Stimulated activated CD8-positive, alpha-beta memory T cell treated with anti-CD3 and anti-CD28 coated beads, Interleukin-12 subunit alpha, Interleukin-12 subunit beta, amount 100 ng/mL, for 24 hours (primary cell): ENCODE results near the gene MFAP3L.
"Not testable (repeated sequence)": the region's sequence is repeated elsewhere in the genome, so short reads cannot be mapped to it uniquely, and the experiment has no call there.

ENCODE experiments used
- DNase-seq: peaks from one replicate; pipeline ENCODE4 v3.0.0-alpha.2; 2020; ENCODE audit errors: extremely low read depth

MFAP3L gene

DNA sequence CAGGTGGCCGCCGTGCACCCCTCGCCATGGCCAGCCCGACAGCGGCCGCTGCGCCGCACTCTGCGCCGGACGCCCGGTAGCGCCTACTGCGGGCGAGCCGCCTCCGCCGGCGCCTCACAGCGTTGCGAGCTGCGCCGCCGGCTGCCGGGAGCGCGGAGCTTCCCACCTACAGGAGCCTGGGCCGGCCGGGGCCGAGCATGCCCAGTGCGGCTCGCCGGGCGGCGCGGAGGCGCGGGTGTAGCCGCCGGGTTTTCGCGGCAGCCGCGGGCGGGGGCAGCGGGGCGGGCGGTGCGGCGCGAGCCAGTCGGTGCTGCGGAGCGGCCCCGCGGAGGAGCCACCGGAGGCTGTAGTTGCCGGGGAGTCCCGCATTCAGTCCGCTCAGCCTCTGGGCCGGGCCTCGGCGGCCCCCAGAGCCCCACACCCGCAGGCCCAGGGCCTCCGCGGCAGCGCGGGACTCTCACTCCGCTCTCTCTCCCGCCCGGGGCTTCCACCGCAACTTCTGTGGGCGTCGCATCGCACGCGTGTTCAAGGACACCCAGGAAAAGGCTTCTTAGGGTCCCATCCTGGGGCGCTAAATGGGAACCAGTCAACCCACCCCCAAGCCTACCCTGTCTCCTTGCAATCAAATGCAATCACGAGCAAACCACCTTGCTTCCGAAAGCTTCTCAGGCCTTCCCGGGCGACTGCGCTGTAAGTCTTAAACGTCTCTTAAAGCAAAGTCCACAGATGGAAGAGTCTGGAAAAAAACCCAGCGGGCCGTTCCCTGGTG lies at the start of gene MFAP3L:
TSS of gene MFAP3L (minus strand) at position 143 of the 769 bp plus-strand sequence. CDS start 20,518 bp downstream, outside the sequence.
- DNase-seq, result peak; percentile 57

DNA sequence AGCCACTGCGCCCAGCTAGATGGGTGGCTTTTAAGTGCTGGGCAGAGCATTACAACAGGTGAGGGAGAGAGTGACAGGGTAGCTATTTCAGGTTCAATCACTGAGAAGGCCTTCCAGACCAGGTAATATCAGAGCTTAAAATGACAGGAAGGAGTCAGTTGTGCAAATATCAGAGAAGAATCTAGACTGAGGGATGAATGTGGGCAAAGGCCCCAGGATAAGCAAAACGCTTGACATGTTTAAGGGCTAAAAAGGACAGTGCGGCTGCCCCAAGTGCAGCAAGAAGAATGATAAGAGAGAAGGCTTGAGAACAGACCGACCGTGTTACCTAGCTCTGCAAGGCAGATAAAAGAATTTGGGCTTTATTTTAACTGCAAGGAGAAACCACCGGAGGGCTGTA lies 45.0 kb upstream of the MFAP3L start:
- DNase-seq, result no peak

DNA sequence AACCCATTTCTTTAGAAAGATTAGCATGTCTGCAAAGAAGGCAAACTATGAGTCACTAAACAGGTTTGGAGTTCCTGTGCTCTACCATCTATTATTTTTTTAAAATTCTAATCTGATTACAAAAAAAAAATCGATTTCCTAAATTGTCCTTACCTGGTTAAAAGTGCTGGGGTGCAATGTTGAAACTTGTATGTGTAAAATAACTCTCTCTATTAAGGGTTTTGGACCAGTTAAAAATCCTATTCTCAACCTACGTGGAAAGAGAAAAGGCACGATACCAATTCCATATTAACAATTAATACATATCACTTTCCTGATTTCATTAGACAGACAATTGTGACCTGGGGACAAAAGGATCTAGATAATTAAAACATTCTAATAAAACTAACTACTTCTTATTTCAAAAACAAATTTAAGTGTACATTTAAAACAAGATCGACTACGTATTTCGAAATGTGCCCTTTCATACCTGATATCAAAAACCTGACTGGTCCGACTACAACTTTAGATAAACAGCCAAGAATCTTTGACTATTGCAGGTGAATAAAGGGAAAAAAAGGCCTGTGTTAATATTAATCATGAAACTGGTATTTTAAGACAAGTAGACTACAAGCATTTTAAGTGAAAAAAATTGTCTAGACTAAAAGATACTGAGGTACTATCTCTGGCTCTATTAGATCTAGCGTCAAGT lies 42.4 kb upstream of the MFAP3L start:
- DNase-seq, result no peak

- no peak for DNase-seq
Measured at GRCh38 chr4:170059421-170059820, 33.2 kb upstream of the MFAP3L start.

DNA sequence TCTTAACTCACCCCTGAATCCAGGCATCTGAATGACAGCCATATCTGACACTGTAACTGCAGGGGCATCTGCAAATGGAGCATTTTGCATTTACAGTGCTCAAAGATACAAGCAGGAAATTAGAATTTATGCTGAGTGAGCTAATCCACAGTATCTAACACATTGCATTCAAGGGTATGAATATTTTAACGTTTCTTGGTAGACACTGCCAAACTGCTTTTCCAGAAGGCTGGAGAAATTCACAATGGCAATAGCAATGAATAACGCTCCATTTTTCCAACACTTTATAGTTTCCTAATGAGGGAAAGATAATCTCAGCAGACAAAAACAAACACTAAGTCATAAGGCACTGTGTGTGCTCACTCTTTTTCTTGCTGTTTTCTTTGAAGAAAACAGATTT lies 32.6 kb upstream of the MFAP3L start:
- DNase-seq, result no peak

DNA sequence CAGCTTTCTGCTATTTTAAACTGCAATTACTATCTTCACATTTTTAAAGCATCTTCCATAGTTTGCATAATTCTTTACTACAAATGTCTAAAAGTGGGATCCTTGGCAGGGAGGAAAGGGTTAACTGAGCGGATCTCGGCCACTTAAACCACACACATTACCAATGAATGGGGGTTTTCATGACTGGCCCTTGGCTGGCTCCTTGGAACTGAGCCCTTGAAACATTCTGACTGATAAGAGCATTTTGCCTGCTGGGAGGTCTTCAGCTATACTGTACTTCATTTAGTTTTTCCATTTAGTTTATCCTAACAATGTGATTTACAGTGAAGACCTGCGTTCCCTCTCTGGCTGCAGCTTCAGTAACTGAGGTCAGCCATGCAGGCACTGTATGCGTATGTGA lies 31.7 kb upstream of the MFAP3L start:
- no peak for DNase-seq

DNA sequence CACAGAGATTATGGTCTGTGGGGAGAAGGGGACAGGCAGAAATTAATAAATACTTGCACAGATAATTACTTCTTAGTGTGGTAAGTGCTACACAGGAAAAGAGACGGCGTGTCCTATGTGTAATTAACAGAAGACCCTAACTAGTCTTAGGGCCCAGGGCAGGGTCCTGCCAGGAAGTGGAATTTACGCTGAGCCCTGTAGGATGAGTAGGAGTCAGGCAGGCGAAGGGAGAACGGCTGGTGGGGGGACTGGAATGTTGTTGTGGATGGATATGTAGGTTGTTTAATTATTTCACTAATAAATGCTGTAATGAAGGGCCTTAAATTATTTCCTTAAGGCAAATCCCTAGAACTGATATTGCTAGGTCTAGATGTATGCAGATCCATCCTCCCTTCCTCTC lies 26.7 kb upstream of the MFAP3L start:
- no peak for DNase-seq

DNA sequence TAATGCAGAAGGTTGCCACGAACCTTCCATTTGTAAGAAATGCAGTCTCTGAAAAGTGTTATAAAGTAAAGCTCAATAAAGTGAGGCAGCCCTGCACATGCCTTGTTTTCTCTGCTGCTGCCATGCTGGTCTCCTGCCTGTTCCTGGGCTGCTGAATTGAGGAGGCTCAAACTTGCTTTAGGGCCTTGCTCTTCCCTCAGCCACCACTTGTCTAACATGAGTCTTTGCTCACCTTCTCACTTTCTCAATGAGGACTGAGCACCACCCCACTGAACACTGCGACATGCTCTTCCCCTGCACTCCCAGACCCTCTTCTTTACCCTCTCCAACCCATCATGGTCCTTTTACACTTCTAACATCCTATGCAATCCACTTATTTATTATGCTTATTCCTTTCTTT lies 25.2 kb upstream of the MFAP3L start:
- no peak for DNase-seq

DNA sequence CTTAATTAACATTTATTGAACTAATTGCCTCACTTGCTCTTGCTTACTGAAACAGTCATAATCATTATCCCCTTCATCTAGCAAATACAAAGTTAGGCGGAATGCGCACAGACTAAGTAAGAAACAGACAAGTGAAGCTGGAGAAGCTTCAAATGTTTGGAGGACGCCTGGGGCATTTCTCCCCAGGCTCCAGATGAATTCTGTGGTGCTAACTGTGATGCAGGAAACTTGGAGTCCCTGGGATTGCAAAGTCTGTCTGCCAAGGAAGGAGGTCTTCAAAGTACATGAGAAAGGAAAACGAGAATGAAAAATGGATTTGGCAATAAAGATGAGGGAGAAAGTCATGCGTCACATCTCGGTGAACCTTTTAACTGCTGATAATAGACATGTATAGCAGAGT lies 23.6 kb upstream of the MFAP3L start:
- DNase-seq, result no peak

DNA sequence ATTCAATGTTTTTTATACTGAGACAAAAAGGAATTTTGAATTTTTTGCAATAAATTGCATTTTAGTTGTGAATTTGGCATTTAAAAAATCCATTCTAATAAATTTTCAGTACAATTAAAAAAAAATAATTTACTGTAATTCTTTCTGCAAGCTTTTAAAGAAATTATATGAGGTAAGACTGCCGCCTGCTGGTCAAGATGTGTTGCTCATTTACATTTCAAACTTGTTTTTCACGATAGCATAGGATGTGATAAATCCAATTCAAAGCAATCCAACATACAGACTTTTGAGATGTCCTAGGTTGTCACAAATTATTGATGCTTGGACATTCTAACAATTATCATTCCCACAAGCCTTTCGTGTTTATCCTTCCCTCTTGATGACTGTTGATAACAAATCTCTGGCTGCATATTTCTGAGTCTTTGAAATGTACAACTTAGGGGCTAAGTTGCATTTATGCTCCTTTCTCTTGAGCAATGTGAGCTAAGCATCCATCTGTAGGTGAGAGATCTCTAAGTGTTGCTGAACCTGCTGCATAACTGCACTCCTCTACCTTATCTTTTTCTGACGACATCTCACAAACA lies 21.7 kb upstream of the MFAP3L start:
- no peak for DNase-seq

GRCh38 chr4:170046156-170046555 lies 20.0 kb upstream of the MFAP3L start:
- not testable (repeated sequence) for DNase-seq

DNA sequence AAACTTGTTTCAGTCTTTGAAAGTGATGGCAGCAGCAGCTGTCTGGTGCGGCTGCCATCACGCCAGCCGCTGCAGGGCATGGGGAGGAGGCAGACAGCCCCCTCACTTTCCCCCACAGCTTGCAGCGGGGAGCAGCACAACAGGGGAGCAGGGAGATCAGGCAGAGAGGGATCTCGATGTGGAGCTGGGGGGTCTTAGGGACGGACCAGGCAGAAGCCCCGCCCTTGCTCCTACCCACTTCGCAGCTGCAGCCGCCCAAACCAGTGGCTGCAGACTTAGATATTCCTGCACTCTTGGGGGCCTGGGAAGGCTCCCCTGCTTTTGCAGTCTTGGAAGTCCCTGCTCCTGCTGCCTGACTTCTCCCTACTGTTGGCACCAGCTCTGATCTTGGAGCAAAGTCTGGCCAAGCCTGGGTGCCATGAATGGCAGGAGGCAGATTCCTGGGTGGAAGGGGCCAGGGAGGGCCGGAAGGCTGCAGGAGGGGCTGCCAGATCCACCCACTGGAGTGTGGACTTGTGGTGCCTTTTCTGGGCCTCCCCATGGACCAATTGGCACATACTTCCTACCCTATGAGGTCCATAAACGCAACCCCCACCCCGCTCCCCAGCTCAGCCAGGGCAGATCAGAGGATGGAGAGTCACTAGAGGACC lies 14.0 kb upstream of the MFAP3L start:
- no peak for DNase-seq

GRCh38 chr4:170038769-170039168 lies 12.6 kb upstream of the MFAP3L start:
- DNase-seq, result no peak

DNA sequence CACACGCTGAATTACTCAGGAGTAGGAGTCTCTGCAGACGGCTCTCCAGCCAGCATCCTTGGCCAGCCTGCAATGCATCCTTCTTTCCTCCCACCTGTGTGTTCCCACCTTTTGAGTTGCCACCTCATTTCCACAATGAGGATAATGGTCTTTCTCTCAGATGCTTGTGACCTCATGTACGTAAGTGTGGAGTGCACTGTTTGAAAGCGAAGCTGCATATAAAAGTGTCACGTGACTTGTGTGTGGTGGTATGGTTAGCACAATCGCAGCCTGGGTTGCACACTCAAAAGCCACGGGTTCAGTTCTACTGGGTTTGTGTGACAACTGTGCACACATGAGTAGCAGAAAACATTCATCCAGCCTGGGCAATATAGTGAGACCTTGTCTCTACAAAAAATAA lies 12.0 kb upstream of the MFAP3L start:
- DNase-seq, result no peak

- DNase-seq, result no peak
Measured at GRCh38 chr4:170037481-170037880, 11.3 kb upstream of the MFAP3L start.

GRCh38 chr4:170035845-170036244 lies 9.7 kb upstream of the MFAP3L start:
- DNase-seq, result no peak

- no peak for DNase-seq
Measured at GRCh38 chr4:170035231-170035630, 9.0 kb upstream of the MFAP3L start.

GRCh38 chr4:170033999-170034398 lies 7.8 kb upstream of the MFAP3L start:
- no peak for DNase-seq

GRCh38 chr4:170030121-170030520 lies 3.9 kb upstream of the MFAP3L start:
- no peak for DNase-seq

GRCh38 chr4:170027181-170027829 lies 1.1 kb upstream of the MFAP3L start:
- peak; percentile 73 for DNase-seq

GRCh38 chr4:170025523-170026252 lies 507 bp downstream of the MFAP3L start:
- no peak for DNase-seq
